Heart left ventricle (tissue), 16 donors: ENCODE measurements around the gene FSTL4. TPM values are rescaled to one million over a fixed set of nuclear protein-coding genes. Genes with fewer than 3 reads are reported as not detected.

Experiments used
- ATAC-seq, 4 donors: fragments of 200-7000 bp; cut with Tn5 transposase; one replicate each; pipeline ENCODE4 v1.9.1; 2020 to 2022; ENCODE audit warnings: moderate library complexity in 4 of 4, mild to moderate bottlenecking in 3 of 4, moderate number of reproducible peaks in 1 of 4
- DNase-seq, 5 donors: peaks; one replicate each; pipeline ENCODE4 v3.0.0-alpha.2; 2020
- H3K27ac ChIP-seq, 12 donors: fragments of 200-600 bp; sonication (generic) in 4 of 12; one replicate each; pipeline versions ENCODE4 v1.5.0 to v1.8.0; 2016 to 2022; ENCODE audit warnings: mild to moderate bottlenecking in 2 of 12
- H3K27me3 ChIP-seq, 9 donors: fragments of 200-600 bp; sonication (generic) in 2 of 9; one replicate each; pipeline versions ENCODE4 v1.5.1 to v1.8.0; 2016 to 2022; ENCODE audit warnings: mild to moderate bottlenecking in 3 of 9
- H3K36me3 ChIP-seq, 9 donors: fragments of 200-600 bp; sonication (generic) in 2 of 9; one replicate each; pipeline versions ENCODE4 v1.5.0 to v1.8.0; 2018 to 2022; ENCODE audit warnings: mild to moderate bottlenecking in 2 of 9
- H3K4me1 ChIP-seq, 12 donors: fragments of 200-600 bp; sonication (generic) in 4 of 12; one replicate each; pipeline versions ENCODE4 v1.5.0 to v1.8.0; 2016 to 2022; ENCODE audit warnings: mild to moderate bottlenecking in 3 of 12
- H3K4me3 ChIP-seq, 12 donors: fragments of 200-600 bp; sonication (generic) in 4 of 12; one replicate each; pipeline versions ENCODE4 v1.5.0 to v1.8.0; 2017 to 2022; ENCODE audit warnings: mild to moderate bottlenecking in 9 of 12, moderate library complexity in 4 of 12
- H3K9me3 ChIP-seq, 12 donors: fragments of 200-600 bp; sonication (generic) in 4 of 12; one replicate each; pipeline versions ENCODE4 v1.5.0 to v1.8.0; 2016 to 2022; ENCODE audit warnings: mild to moderate bottlenecking in 1 of 12
- POLR2A ChIP-seq, 2 donors: fragments of 450-650 bp; IDR thresholded peaks; one replicate each; pipeline ENCODE4 v1.6.1; 2017; ENCODE audit warnings: antibody characterized with exemption in 2 of 2, mild to moderate bottlenecking in 2 of 2, moderate library complexity in 2 of 2
- WGBS, 4 donors: extraction: QIAGEN DNeasy Blood & Tissue Kit in 2 of 4; methylation state at CpG; one replicate each; pipeline versions ENCODE4 v1.1.5 to v1.1.7; 2013 to 2018; 5-methylcytosine and 5-hydroxymethylcytosine counted together
- intact Hi-C, 10 donors: fragments of 100-400 bp; cut with DNase I; formaldehyde crosslinking; loops; one replicate each; pipeline versions ENCODE4 v1.11.1 to v1.14.2; 2022
- polyA plus RNA-seq, 2 donors: library from polyadenylated mRNA; stranded (reverse); fragments of 200-250 nt; gene quantifications; one replicate each; pipeline ENCODE4 v1.2.3, GENCODE V29; 2013
- total RNA-seq, 9 donors: library from RNA; depleted of rRNA in 2 of 9; stranded (reverse); fragments of >200 nt in 2 of 9; fragmentation: NEBNext Ultra II Directional in 3 of 9; extraction: Animal tissue kit (Norgen Biotek cat#: 25700) in 3 of 9; gene quantifications; one replicate each; pipeline versions ENCODE4 v1.1.0 to v1.2.4, GENCODE V29; 2016 to 2023
- TF ChIP-seq, protein P1 (sequence below), 12 donors: fragments of 200-600 bp; sonication (generic) in 4 of 12; IDR thresholded peaks; one replicate each; pipeline versions ENCODE4 v1.5.0 to v1.8.0; 2018 to 2022; ENCODE audit warnings: antibody characterized with exemption in 12 of 12, mild to moderate bottlenecking in 5 of 12
- donor health status: ischemic (EF 13 %, LVEDD 7.1; RV severe dilation, severe dysfunction).
- donor health status: healthy with polysubstance abuse.
- donor health status: DM: no; HTN: yes; CAD: no.
- donor health status: DM: no; HTN: no; CAD: no.
- donor health status: ischemic (EF 25% LVEDD 6.9; RV normal size, moderate dysfunction).
- donor health status: ischemic (EF 25% LVEDD 5.7; RV mildly dilated, moderate dysfunction).
- donor health status: healthy.
- donor health status: DM: yes; HTN: yes; CAD: no.
- donor health status: ischemic (EF 35%, LVEDD 5.7; RV mildly dilated, moderate dysfunction).
- donor health status: nonischemic (EF 11% LVEDD 7.7; RV severe dilation, severe dysfunction).
- donor health status: DM: yes; HTN: yes; CAD: no.
- donor health status: PGD.
- donor health status: ischemic (EF 29% LVEDD 5.4; RV normal size, mild dysfunction).
- donor health status: nonischemic (EF 23%, LVEDD 6.1; RV moderate dilation, normal function).

Gene FSTL4
- total and polyA plus RNA-seq, 11 donors = 0.01 to 0.39 (median 0.17) TPM; not detected in 6

GRCh38 chr5:133365738-133366137, 246.6 kb downstream of the FSTL4 start:
- 71 to 81% (median 76%) methylated on average over 6 of the region's 6 CpGs for WGBS, 4 donors
- Histone ChIP-seq H3K4me3 (no peak overlapping the region), H3K27ac (no peak overlapping the region), H3K9me3 (no peaks in the 10 kb centered on the region), H3K36me3 (no peaks in the 10 kb centered on the region), H3K4me1 (peaks cover 0 to 8% (median 0%) of the 10 kb centered on the region in 12 donors), H3K27me3 (peaks cover 0 to 21% (median 0%) of the 10 kb centered on the region in 9 donors)
- intact Hi-C loops = no loop called here
- no peak for TF ChIP-seq POLR2A (IDR thresholded peaks at IDR 0.05)
- TF ChIP-seq, protein P1, sequence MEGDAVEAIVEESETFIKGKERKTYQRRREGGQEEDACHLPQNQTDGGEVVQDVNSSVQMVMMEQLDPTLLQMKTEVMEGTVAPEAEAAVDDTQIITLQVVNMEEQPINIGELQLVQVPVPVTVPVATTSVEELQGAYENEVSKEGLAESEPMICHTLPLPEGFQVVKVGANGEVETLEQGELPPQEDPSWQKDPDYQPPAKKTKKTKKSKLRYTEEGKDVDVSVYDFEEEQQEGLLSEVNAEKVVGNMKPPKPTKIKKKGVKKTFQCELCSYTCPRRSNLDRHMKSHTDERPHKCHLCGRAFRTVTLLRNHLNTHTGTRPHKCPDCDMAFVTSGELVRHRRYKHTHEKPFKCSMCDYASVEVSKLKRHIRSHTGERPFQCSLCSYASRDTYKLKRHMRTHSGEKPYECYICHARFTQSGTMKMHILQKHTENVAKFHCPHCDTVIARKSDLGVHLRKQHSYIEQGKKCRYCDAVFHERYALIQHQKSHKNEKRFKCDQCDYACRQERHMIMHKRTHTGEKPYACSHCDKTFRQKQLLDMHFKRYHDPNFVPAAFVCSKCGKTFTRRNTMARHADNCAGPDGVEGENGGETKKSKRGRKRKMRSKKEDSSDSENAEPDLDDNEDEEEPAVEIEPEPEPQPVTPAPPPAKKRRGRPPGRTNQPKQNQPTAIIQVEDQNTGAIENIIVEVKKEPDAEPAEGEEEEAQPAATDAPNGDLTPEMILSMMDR (IDR thresholded peaks at IDR 0.05) = no peak
- DNase-seq (no peak), ATAC-seq (no peak)

DNA sequence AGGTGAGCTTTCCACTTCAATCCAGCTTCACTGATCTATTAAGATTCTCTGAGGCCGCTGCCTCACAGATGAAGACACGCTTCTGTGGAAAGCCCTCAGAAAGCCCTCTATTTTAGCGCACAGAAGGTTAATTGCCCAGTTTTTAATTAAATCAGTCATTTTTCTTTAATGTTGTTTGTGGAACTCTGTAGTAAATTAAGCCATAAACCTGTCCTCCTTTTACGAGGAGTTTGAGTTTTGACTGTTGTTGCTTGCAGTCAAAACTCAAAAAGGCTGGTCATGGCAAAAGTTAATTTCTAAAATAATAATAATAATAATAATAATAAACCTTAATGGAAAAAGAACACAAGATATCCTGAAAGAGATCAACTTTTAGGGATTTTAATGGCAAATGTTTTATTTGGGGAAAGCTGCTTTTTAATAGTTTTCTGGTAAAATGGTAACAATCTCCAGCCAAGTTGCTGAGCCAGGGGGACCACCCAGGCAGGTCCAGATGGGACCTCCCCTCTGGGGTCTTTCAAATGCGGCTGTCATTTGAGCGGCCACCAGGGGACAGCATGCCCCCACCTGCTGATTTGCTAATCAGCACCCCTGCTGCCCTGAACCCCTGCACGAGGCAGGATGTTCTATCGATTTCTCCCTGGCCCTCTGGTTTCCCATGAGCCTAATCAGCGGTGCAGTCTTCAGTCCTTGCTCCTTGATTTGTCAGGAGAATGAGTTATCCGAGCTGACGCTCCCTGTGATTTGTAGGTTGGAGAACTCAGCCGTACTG, 247.2 kb downstream of the FSTL4 start:
- ATAC-seq (no peak), DNase-seq (no peak)
- TF ChIP-seq POLR2A (IDR thresholded peaks at IDR 0.05) = no peak
- TF ChIP-seq, protein P1 (IDR thresholded peaks at IDR 0.05) = peak in 8 of 12 donors; percentile 9 to 34 (median 22)
- WGBS, 4 donors = 40 to 46% (median 42%) methylated on average over 11 to 12 of the region's 12 CpGs
- Histone ChIP-seq H3K27me3 (peaks cover 0 to 21% (median 0%) of the 10 kb centered on the region in 9 donors), H3K9me3 (no peaks in the 10 kb centered on the region), H3K4me3 (no peak overlapping the region), H3K27ac (no peak overlapping the region), H3K36me3 (no peaks in the 10 kb centered on the region), H3K4me1 (peaks cover 0 to 6% (median 0%) of the 10 kb centered on the region in 12 donors)
- intact Hi-C loops = no loop called here

GRCh38 chr5:133363807-133364587, 248.3 kb downstream of the FSTL4 start:
- DNase-seq (no peak), ATAC-seq (no peak)
- H3K36me3 ChIP-seq = no peaks in the 10 kb centered on the region
- H3K27ac ChIP-seq = no peak overlapping the region
- TF ChIP-seq, protein P1 (IDR thresholded peaks at IDR 0.05) = no peak
- no peak for TF ChIP-seq POLR2A (IDR thresholded peaks at IDR 0.05)
- H3K9me3 ChIP-seq = no peaks in the 10 kb centered on the region
- 66 to 77% (median 71%) methylated on average over 7 to 10 of the region's 10 CpGs for WGBS, 4 donors
- no peak overlapping the region for H3K4me3 ChIP-seq
- H3K4me1 ChIP-seq = peaks cover 0 to 4% (median 0%) of the 10 kb centered on the region in 12 donors
- intact Hi-C loops = no loop called here
- H3K27me3 ChIP-seq = peaks cover 0 to 16% (median 0%) of the 10 kb centered on the region in 9 donors

GRCh38 chr5:133362438-133362837, 249.9 kb downstream of the FSTL4 start:
- 71 to 82% (median 77%) methylated on average over 7 of the region's 7 CpGs for WGBS, 4 donors
- TF ChIP-seq POLR2A (IDR thresholded peaks at IDR 0.05) = no peak
- TF ChIP-seq, protein P1 (IDR thresholded peaks at IDR 0.05) = no peak
- Histone ChIP-seq H3K4me1 (peaks cover 0 to 4% (median 0%) of the 10 kb centered on the region in 12 donors), H3K27ac (no peak overlapping the region), H3K9me3 (no peaks in the 10 kb centered on the region), H3K36me3 (no peaks in the 10 kb centered on the region), H3K4me3 (no peak overlapping the region), H3K27me3 (peaks cover 0 to 16% (median 0%) of the 10 kb centered on the region in 9 donors)
- intact Hi-C loops = no loop called here
- DNase-seq = no peak
- peak in 1 of 4 donors; percentile 20 for ATAC-seq
